ENCODE data around the gene RWDD4.

DNA sequence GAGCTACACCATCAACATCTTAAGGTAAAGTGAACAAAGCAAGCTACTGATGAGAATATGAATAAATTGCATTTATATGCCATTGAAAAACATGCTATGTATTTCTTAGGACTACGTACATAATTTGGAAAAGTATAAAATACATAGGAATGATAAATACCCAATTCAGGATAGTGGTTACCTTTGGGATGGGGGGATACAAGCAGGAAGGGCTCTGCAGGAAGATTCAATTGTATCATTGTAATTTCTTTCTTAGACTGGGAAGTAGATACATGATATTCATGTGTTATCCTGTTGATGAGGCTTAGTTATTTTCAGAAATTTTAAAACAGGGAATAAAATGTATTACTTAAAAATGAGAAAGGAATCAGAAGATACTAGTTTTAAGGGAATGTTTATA lies 43.5 kb upstream of the RWDD4 start:
- TF ChIP-seq, protein P1, sequence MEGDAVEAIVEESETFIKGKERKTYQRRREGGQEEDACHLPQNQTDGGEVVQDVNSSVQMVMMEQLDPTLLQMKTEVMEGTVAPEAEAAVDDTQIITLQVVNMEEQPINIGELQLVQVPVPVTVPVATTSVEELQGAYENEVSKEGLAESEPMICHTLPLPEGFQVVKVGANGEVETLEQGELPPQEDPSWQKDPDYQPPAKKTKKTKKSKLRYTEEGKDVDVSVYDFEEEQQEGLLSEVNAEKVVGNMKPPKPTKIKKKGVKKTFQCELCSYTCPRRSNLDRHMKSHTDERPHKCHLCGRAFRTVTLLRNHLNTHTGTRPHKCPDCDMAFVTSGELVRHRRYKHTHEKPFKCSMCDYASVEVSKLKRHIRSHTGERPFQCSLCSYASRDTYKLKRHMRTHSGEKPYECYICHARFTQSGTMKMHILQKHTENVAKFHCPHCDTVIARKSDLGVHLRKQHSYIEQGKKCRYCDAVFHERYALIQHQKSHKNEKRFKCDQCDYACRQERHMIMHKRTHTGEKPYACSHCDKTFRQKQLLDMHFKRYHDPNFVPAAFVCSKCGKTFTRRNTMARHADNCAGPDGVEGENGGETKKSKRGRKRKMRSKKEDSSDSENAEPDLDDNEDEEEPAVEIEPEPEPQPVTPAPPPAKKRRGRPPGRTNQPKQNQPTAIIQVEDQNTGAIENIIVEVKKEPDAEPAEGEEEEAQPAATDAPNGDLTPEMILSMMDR (conservative IDR thresholded peaks at IDR 0.05; ENCODE audit: low read length), result no peak
- TF ChIP-seq EZH2phosphoT487 (IDR thresholded peaks at IDR 0.05; ENCODE audit: borderline replicate concordance, low read depth, low read length), result no peak
